ENCODE measurements around the gene PDIK1L.
A peak's percentile ranks its signal among the peaks of the same experiment; 100 is the strongest.

Gene PDIK1L

DNA sequence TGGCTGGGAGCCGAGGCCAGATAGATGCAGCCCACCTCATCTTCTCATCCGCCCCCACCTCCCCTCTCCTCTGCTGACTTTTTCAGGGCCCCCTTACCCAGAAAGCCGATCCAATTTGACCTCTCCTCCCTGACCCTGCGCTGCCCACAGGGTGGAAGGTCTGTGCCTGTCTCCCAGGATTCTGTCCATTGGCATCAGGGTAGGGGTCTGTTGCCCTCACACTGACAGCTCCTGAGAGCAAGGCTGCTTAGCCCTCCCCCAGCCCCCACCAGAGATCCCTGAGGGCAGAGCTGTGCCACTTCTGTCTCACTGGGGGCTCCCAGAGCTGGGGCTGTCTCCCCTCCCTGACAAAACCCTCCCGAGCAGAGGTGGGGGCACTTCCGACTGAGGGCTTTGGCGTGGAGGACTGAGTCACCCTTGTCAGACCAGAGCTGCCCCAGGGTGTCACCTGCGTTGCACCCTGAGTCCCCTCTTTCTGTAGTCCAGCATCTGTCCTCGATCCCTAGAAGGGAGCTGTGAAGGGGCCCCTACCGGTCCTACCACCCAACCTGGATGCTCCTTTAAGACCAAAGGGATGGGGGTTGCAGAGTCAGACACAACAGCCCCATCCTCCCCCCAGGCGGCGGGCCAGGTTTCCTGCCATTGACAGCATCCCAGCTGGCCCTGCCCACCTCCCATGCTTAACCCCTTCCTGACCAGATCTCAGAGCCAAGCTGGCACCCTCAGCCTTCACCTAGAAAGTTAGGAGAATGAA, 44.8 kb downstream of the PDIK1L start:
- DNase-seq: no peak

DNA sequence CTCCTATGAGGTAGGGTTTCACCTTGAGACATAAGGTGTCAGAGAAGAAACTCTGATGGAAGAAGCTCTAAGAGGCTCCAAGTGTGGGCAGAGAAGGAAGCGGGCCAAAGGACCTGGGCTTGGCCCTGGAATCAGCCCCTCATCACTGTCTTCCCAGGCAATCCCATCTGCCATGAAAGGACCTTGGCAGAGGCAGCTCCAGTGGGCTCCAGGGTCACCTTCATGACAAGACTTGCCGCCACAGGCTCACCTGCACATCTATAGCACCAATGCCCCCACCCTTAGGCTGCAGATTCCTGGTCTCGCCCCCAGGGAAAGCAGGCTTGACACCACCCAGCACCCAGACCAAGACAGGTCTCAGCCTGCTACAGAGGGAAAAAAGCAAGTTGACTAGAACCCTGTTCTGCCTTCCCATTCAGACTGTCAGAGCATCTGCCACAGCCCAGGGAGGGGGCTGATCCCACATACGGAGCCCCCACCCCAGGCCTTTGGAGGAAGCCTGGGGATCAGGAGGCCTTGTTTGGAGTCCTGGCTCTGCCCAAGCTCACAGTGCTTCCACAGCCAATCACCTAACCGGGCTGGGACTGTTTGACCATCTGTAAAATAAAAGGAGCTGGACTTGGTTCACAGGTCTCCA, 46.8 kb downstream of the PDIK1L start:
- no peak for DNase-seq

GRCh38 chr1:26158908-26159742, 47.5 kb downstream of the PDIK1L start, which contains the start of gene FAM110D:
FAM110D (plus strand) TSS chr1:26159079; CDS start chr1:26161292, 2,213 bp downstream.
- DNase-seq: no peak

DNA sequence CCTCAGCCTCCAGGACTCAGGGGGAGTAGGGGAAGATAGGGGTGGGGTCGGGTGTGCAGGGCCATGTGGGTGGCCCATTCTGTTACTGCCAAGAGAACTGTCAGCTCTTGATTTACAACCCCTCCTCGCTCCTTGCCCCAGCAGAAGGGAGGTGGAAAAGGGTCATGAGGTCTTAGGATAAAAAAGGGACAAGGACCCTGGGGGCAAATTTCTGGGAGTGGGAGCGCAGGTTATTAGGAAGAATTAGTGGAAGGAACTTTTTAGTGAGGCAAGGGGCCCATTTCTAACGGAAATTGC, 48.1 kb downstream of the PDIK1L start:
- no peak for DNase-seq

GRCh38 chr1:26160527-26161414, 49.1 kb downstream of the PDIK1L start:
- no peak for DNase-seq

GRCh38 chr1:26161415-26162219, 50.0 kb downstream of the PDIK1L start:
- DNase-seq: peak; percentile 68 to 73

DNA sequence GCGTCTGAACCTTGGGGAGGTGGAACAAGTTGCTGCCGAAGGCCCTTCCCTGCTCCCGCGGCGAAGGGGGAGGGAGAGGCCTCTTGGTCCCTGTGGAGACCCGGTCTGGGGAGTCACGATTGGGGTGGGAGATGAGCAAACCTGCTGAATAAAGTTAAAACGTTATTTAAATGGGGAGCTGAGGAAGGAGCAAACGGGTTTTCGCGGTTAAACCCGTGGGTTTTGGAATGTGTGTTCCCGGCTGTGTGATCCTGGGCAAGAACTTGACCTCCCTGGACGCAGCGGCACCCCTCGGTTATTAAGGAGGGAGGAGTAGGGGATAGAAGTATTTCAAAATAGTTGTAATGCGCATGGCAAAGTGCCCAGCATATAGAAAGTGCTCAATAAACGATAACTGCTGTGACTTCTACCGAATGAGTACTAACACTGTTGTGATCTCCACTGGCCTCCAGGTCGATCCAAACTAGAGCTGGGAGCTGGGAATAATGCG, 50.6 kb downstream of the PDIK1L start:
- DNase-seq: peak in 1 of 2 experiments; percentile 42

DNA sequence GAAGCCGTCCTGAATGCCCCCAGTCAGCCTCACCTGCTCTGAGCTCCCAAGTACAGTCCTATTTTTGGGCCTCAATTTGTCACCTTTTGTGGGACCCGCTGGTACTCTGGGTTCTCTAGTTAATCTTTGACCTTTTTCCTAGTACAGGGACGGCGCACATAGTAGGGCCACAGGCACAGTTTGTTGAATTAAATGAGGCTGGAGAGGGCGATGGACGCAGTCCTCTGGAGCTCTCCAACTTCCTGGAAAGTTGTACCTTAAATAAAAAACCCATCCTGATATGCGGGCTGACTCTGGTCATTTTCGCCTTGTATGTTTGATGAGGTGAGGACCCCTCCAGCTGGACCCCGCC, 52.0 kb downstream of the PDIK1L start:
- DNase-seq: no peak

DNA sequence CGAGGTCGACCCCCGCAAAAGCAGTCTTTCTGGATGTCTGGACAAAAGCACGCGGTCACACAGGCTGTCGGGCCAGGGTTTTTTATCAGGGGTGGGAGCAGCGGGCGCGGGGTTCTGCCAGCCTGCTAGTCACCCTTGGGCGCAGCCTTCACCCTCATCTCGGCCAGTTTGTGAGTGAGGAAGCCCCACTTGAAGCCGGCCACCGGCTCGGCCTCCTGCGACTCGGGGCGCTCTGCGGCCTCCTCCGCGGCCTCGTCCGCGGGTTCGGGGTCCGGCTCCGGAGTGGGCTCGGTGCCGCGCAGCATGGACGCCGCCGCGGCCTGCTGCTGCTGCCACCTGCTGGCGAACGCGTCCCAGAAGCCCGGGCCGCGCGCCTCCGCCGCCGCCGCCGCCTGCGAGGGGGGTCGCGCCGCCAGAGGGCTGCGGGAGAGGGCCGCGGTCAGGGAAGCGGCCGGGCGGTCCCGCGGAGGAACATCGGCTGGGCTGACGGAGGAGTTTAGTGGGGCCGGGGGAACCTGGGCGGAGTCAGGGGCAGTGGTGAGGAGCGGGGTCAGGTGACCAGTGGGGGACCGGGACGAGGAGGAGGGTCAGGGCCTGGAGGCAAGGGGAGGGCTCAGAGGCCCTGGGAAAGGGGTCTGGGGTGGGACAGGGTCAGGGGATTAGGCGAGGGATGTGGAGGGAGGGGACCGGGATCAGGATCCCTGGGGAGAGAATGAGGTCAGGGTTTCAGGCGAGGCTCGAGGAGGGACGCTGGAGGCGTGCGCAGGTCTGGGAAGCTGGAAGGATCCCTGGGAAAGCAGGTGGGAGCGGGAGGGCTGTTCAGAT, 52.6 kb downstream of the PDIK1L start:
- DNase-seq: peak; percentile 74 to 78

GRCh38 chr1:26164861-26165842, 53.5 kb downstream of the PDIK1L start:
- DNase-seq: no peak

DNA sequence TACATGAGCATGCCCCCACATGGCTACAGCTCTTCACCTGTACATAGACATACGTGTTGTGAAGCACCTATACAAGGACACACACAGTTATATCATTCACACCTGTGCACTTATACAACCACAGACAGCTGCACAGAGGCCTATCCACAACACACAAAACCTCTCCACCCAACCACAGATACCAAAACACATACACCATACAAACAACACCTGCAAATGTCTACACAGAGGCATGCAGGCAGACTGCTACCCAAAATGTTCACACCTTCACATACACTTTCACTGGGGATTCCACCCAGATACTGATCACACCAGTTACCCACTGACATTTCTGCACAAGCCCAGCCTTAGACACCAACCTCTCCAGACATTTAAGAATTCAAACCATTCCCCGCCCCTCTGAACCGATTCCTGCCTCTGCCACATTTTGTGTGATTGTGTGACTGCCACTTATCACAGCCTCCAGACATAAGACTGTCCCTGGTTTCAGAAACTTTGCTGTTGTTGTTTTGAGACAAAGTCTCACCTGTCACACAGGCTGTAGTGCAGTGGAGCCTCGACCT, 55.2 kb downstream of the PDIK1L start:
- DNase-seq: no peak

GRCh38 chr1:26168410-26169197, 57.0 kb downstream of the PDIK1L start, which contains the start of gene C1orf232:
C1orf232 (minus strand) TSS chr1:26168963; CDS start chr1:26168499, 464 bp downstream.
- DNase-seq: no peak

GRCh38 chr1:26169198-26169554, 57.6 kb downstream of the PDIK1L start:
- no peak for DNase-seq

GRCh38 chr1:26169669-26170471, 58.2 kb downstream of the PDIK1L start, which contains the start of gene ZNF593:
ZNF593 (plus strand) TSS chr1:26169908; CDS start chr1:26169984, 76 bp downstream.
- DNase-seq: peak; percentile 94 to 96

GRCh38 chr1:26170472-26170821, 58.8 kb downstream of the PDIK1L start:
- DNase-seq: no peak

DNA sequence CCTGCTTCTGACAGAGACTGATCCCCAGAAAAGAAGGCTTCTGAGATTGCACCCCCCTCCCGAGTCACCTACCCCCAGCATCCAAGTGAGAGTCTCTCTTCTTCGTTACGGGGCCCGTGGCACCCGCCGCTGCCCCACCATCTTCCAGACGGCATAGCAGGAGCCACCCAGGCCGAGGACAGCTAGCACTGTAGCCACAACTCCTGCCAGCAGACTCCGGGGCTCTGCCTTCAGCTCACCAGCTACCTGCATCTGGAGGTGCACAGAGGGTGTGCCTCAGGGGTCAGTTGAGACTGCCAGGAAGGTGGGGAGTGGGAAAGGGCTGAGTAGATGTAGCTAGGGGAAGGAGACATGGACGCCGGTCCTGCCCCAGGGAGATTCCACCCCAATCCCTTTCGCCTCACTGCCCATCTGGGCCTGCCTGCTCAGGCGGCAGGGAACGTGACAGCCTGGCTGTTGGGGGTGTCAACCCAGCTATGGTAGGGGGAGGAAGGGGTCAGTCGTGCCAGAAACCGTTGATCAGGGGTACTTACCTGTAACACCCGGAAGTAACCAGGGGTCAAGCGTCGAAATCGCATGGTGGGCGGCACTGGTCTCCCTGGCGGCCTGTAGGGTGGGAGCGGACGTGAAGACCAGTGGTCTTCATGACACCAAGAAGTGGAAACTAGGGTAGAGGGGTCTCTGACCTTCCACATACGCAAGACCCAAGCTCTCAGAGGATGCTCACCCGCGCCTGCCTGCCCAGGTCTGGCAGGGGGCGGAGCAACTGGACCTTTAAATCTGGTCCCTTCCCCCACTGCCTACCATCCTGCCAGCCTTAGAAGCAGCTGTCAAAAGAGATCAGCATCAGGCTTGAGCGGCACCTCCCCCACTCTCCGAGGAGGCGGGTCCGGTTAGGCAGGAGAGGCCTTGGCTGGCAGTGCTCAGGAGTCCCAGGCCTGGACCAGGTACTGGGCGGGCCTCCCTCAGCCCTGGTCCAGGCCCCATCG, 59.8 kb downstream of the PDIK1L start, which contains the start of gene ZNF593OS:
TSS of gene ZNF593OS (minus strand) at position 749 of the 989 bp plus-strand sequence. CDS start at position 578, 171 bp downstream.
- no peak for DNase-seq

Data from activated T-cell treated with anti-CD3 and anti-CD28 coated beads, Interleukin-2, amount 50 U/mL, for 48 hours (primary cell).